Suprapubic skin (tissue), 4 donors: ENCODE measurements around the gene FRMD4A. TPM values are rescaled to one million over a fixed set of nuclear protein-coding genes. Genes with fewer than 3 reads are reported as not detected.

ENCODE experiments used
- DNase-seq, 2 donors: peaks; one replicate each; pipeline ENCODE4 v3.0.0-alpha.2; 2019; ENCODE audit warnings: low spot score in 2 of 2
- H3K27ac ChIP-seq: fragments of 200-600 bp; sonication (generic); one replicate; pipeline ENCODE4 v1.5.1; 2019
- H3K27me3 ChIP-seq: fragments of 200-600 bp; sonication (generic); one replicate; pipeline ENCODE4 v1.5.1; 2019
- H3K36me3 ChIP-seq: fragments of 200-600 bp; sonication (generic); one replicate; pipeline ENCODE4 v1.5.1; 2019
- H3K4me1 ChIP-seq: fragments of 200-600 bp; sonication (generic); one replicate; pipeline ENCODE4 v1.5.1; 2019
- H3K4me3 ChIP-seq: fragments of 200-600 bp; sonication (generic); one replicate; pipeline ENCODE4 v1.5.1; 2019; ENCODE audit warnings: mild to moderate bottlenecking
- H3K9me3 ChIP-seq: fragments of 200-600 bp; sonication (generic); one replicate; pipeline ENCODE4 v1.5.1; 2019
- EP300 ChIP-seq: sonication (generic); formaldehyde crosslinking; IDR thresholded peaks from one replicate; pipeline ENCODE4 v1.6.1; 2017; ENCODE audit warnings: antibody characterized with exemption
- POLR2A ChIP-seq, 2 donors: fragments of 450-650 bp; IDR thresholded peaks; one replicate each; pipeline ENCODE4 v1.6.1; 2017; ENCODE audit warnings: antibody characterized with exemption in 2 of 2, mild to moderate bottlenecking in 2 of 2, moderate library complexity in 2 of 2
- POLR2AphosphoS5 ChIP-seq, 3 donors: sonication (generic); formaldehyde crosslinking; IDR thresholded peaks; one replicate each; pipeline ENCODE4 v1.6.1; 2017; ENCODE audit warnings: antibody characterized with exemption in 3 of 3
- WGBS: methylation state at CpG from one replicate; pipeline ENCODE4 v1.1.5; 2018; 5-methylcytosine and 5-hydroxymethylcytosine counted together
- total RNA-seq, 4 donors: library from RNA; depleted of rRNA; stranded (reverse); fragments of >200 nt; gene quantifications; one replicate each; pipeline ENCODE4 v1.1.0, GENCODE V29; 2016
- TF ChIP-seq, protein P1 (sequence below), 2 donors: fragments of 200-600 bp in 1 of 2; fragments of 450-650 bp in 1 of 2; sonication (generic) in 1 of 2; IDR thresholded peaks; one replicate each; pipeline ENCODE4 v1.5.1; 2016 to 2019; ENCODE audit warnings: antibody characterized with exemption in 2 of 2, mild to moderate bottlenecking in 1 of 2, moderate library complexity in 1 of 2

Gene FRMD4A
- total RNA-seq, 4 donors from 2014 or later: 27.4 to 86.3 (median 58.0) TPM

- WGBS: 78% methylated on average over 2 of the region's 2 CpGs
- no peaks in the 10 kb centered on the region for H3K36me3 ChIP-seq
- peaks cover 17% of the 10 kb centered on the region for H3K4me1 ChIP-seq
- TF ChIP-seq POLR2A (IDR thresholded peaks at IDR 0.05) (no peak), EP300 (no peak), POLR2AphosphoS5 (IDR thresholded peaks at IDR 0.05) (no peak)
- TF ChIP-seq, protein P1, sequence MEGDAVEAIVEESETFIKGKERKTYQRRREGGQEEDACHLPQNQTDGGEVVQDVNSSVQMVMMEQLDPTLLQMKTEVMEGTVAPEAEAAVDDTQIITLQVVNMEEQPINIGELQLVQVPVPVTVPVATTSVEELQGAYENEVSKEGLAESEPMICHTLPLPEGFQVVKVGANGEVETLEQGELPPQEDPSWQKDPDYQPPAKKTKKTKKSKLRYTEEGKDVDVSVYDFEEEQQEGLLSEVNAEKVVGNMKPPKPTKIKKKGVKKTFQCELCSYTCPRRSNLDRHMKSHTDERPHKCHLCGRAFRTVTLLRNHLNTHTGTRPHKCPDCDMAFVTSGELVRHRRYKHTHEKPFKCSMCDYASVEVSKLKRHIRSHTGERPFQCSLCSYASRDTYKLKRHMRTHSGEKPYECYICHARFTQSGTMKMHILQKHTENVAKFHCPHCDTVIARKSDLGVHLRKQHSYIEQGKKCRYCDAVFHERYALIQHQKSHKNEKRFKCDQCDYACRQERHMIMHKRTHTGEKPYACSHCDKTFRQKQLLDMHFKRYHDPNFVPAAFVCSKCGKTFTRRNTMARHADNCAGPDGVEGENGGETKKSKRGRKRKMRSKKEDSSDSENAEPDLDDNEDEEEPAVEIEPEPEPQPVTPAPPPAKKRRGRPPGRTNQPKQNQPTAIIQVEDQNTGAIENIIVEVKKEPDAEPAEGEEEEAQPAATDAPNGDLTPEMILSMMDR (IDR thresholded peaks at IDR 0.05): no peak
- H3K27ac ChIP-seq: no peak overlapping the region
- H3K9me3 ChIP-seq: no peaks in the 10 kb centered on the region
- DNase-seq: no peak
- no peaks in the 10 kb centered on the region for H3K27me3 ChIP-seq
- no peak overlapping the region for H3K4me3 ChIP-seq
Observed at GRCh38 chr10:13754277-13754676, 576.4 kb downstream of the FRMD4A start.

GRCh38 chr10:13751191-13751764, 579.4 kb downstream of the FRMD4A start:
- DNase-seq: no peak
- H3K4me1 ChIP-seq: no peaks in the 10 kb centered on the region
- no peaks in the 10 kb centered on the region for H3K9me3 ChIP-seq
- no peak overlapping the region for H3K27ac ChIP-seq
- 76% methylated on average over 4 of the region's 4 CpGs for WGBS
- H3K27me3 ChIP-seq: no peaks in the 10 kb centered on the region
- TF ChIP-seq POLR2A (IDR thresholded peaks at IDR 0.05): no peak
- TF ChIP-seq, protein P1 (IDR thresholded peaks at IDR 0.05): no peak
- no peak for TF ChIP-seq POLR2AphosphoS5 (IDR thresholded peaks at IDR 0.05)
- TF ChIP-seq EP300: no peak
- no peak overlapping the region for H3K4me3 ChIP-seq
- no peaks in the 10 kb centered on the region for H3K36me3 ChIP-seq

DNA sequence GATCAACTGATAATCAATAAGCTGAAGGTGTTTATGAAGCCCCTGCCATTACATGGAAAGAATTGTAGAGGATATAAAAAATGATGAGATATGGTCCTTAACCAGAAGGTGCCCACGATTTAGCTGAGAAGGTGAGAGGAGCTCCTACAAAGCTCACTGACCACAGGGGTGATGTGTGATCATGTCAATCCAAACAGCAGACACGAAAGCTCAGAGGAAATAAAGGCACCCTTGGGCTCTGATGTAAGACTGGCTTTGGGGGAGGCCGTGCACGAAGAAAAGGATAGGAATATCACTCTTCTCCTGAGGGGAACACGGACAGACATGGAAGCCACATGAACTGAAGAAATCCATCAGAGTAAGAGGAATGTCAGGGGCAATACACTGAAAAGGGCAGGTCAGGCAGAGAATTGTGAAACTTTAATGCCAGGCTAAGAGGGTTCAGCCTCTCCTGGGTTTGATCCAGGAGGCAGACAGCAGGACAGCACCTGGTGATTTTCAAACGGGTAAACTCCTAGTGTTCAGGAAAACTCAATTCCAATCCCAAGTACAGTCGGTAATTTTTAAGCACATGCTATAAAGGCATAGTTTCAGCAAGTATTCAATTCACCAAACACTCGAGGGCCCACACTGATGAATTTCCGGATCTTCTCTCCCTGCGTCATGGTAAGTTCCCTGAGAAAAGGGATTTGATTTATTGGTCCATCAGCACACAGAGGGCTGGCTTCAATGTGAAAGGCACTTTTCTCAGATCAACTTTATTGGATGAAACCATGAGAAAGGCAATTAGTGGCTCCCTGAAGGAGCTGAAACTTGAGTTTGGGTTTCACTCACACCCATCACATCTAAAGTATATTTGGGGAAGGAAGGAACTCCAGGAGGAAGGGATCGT, 580.2 kb downstream of the FRMD4A start:
- TF ChIP-seq EP300: no peak
- no peak for TF ChIP-seq POLR2AphosphoS5 (IDR thresholded peaks at IDR 0.05)
- no peaks in the 10 kb centered on the region for H3K9me3 ChIP-seq
- H3K36me3 ChIP-seq: no peaks in the 10 kb centered on the region
- no peak overlapping the region for H3K27ac ChIP-seq
- DNase-seq: no peak
- 80% methylated on average over 11 of the region's 11 CpGs for WGBS
- H3K4me3 ChIP-seq: no peak overlapping the region
- no peaks in the 10 kb centered on the region for H3K27me3 ChIP-seq
- H3K4me1 ChIP-seq: no peaks in the 10 kb centered on the region

GRCh38 chr10:13745271-13745670, 585.5 kb downstream of the FRMD4A start:
- Histone ChIP-seq H3K27me3 (no peaks in the 10 kb centered on the region), H3K4me1 (no peaks in the 10 kb centered on the region), H3K36me3 (no peaks in the 10 kb centered on the region), H3K27ac (no peak overlapping the region), H3K9me3 (no peaks in the 10 kb centered on the region), H3K4me3 (no peak overlapping the region)
- 93% methylated on average over 7 of the region's 7 CpGs for WGBS
- no peak for TF ChIP-seq POLR2AphosphoS5 (IDR thresholded peaks at IDR 0.05)
- DNase-seq: no peak

- DNase-seq: no peak
- TF ChIP-seq POLR2A (IDR thresholded peaks at IDR 0.05) (no peak), EP300 (no peak), POLR2AphosphoS5 (IDR thresholded peaks at IDR 0.05) (no peak)
- TF ChIP-seq, protein P1 (IDR thresholded peaks at IDR 0.05): no peak
- Histone ChIP-seq H3K4me3 (no peak overlapping the region), H3K4me1 (no peaks in the 10 kb centered on the region), H3K36me3 (no peaks in the 10 kb centered on the region), H3K27ac (no peak overlapping the region), H3K9me3 (no peaks in the 10 kb centered on the region), H3K27me3 (no peaks in the 10 kb centered on the region)
- 88% methylated on average over 7 of the region's 7 CpGs for WGBS
Observed at GRCh38 chr10:13743963-13744362, 586.8 kb downstream of the FRMD4A start.

DNA sequence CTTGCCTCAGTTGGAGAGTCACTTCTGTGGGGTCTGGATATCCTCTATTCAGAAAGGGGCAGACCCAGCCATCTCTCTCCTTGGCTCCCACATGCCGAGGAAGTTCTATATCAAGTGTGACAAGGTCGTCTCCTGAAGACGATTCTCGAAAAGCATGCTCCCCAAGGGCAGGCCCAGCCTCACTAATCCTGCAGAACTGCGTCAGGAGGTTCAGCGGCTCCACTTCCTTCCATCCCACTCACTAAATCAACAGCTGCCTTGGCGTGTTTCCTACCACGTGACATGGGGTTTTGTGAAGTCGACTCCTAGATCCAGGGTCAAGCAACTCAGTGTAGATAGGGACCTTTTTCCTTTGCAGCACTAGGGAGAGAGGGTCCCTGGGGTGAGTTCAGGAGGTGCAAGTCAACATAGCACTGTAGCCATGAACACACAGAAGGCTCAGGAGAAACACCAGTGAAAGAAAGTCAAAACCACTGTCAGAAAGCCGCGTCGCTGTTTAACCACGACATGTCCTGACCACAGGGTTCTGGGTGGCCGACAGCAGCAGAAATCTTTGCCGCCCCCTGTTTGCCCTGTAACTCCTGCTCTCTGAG, 587.5 kb downstream of the FRMD4A start:
- WGBS: 72% methylated on average over 15 of the region's 15 CpGs
- no peak overlapping the region for H3K27ac ChIP-seq
- no peaks in the 10 kb centered on the region for H3K9me3 ChIP-seq
- H3K36me3 ChIP-seq: no peaks in the 10 kb centered on the region
- no peaks in the 10 kb centered on the region for H3K27me3 ChIP-seq
- no peaks in the 10 kb centered on the region for H3K4me1 ChIP-seq
- no peak for TF ChIP-seq POLR2A (IDR thresholded peaks at IDR 0.05)
- no peak for TF ChIP-seq EP300
- TF ChIP-seq, protein P1 (IDR thresholded peaks at IDR 0.05): no peak
- TF ChIP-seq POLR2AphosphoS5 (IDR thresholded peaks at IDR 0.05): no peak
- H3K4me3 ChIP-seq: no peak overlapping the region
- no peak for DNase-seq
